ENCODE results near the gene NUDT22.

DNA sequence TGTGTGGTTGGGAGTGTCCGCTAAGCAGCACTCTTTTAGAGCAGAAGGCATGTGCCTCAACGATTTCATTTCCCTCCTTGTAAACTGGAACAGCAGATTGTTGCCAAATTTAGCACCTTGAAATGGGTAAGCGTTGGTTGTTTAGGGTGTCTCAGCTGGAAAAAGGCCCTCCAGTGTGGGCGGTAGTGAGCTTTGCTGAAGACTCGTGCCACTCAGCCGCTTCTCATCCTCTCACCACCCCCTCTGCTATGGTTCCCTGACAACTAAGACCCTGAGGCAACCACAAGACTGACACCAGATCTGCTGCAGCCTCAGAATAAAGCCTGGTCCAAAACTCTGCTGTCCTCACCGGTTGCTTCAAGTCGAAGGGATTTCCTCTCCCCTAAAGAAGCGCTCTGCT lies 29.4 kb upstream of the NUDT22 start:
- no peak for TF ChIP-seq CTCF (IDR thresholded peaks at IDR 0.05)
- no peak for TF ChIP-seq POLR2AphosphoS5 (IDR thresholded peaks at IDR 0.05)
- no peak for TF ChIP-seq EP300 (IDR thresholded peaks at IDR 0.05)
